Measurements from ENCODE around the gene ITGA1.

GRCh38 chr5:52808316-52808901, 20.7 kb downstream of the ITGA1 start:
- TF ChIP-seq CTCF (IDR thresholded peaks at IDR 0.05; ENCODE audit: low read depth, low read length, missing input control) (no peak), ZBTB33 (IDR thresholded peaks at IDR 0.05) (no peak), MAX (IDR thresholded peaks at IDR 0.05) (no peak), TAF1 (conservative IDR thresholded peaks at IDR 0.05) (no peak), REST (IDR thresholded peaks at IDR 0.05) (no peak), FOXA1 (IDR thresholded peaks at IDR 0.05) (no peak), SP1 (IDR thresholded peaks at IDR 0.05) (no peak), YY1 (IDR thresholded peaks at IDR 0.05) (no peak), RAD21 (IDR thresholded peaks at IDR 0.05) (no peak)

Measured in liver (tissue), 3 donors.